Skeletal muscle cell (primary cell): ENCODE data around the gene ITPRIPL2.

ENCODE experiments used
- DNase-seq: peaks from one replicate; pipeline ENCODE4 v3.0.0-alpha.2; 2010; ENCODE audit warnings: low read depth
- H3K4me3 ChIP-seq: 2 replicates; pipeline ENCODE4 v1.5.1; 2011; ENCODE audit warnings: low read depth, mild to moderate bottlenecking, control low read depth, low read length, moderate library complexity

The ITPRIPL2 gene

GRCh38 chr16:19167710-19168370 is 54.1 kb downstream of the ITPRIPL2 start, which contains the start of gene SYT17:
SYT17 (plus strand) TSS chr16:19168240; CDS start chr16:19168647, 407 bp downstream.
- no peak for DNase-seq
- peak within 1 kb of the TSS; percentile 48 for H3K4me3 ChIP-seq

- H3K4me3 ChIP-seq: peak overlapping the region; percentile 48
- no peak for DNase-seq
Measured at GRCh38 chr16:19168371-19169081, 54.8 kb downstream of the ITPRIPL2 start.

GRCh38 chr16:19169082-19169639 is 55.4 kb downstream of the ITPRIPL2 start:
- H3K4me3 ChIP-seq: no peak overlapping the region
- DNase-seq: no peak

GRCh38 chr16:19170043-19170655 is 56.4 kb downstream of the ITPRIPL2 start:
- H3K4me3 ChIP-seq: no peak overlapping the region

More at GRCh38 chr16:19170043-19170655, 56.4 kb downstream of the ITPRIPL2 start:
- DNase-seq: no peak
